HEK293 (cell line): ENCODE results near the gene ZNF223.

Source experiments
- ELK4 ChIP-seq: IDR thresholded peaks from 2 replicates; pipeline ENCODE4 v1.6.1; 2011; ENCODE audit warnings: mild to moderate bottlenecking, low read depth, low read length, borderline replicate concordance
- GLI2 ChIP-seq: fragments of 450-650 bp; formaldehyde crosslinking; IDR thresholded peaks from 2 replicates; pipeline ENCODE4; 2017; ENCODE audit warnings: missing biosample characterization, missing genetic modification characterization, low read depth, borderline replicate concordance
- GLI4 ChIP-seq: fragments of 450-650 bp; formaldehyde crosslinking; IDR thresholded peaks from 2 replicates; pipeline ENCODE4 v1.5.1; 2016; ENCODE audit warnings: missing biosample characterization, missing genetic modification characterization
- SALL2 ChIP-seq: fragments of 450-650 bp; formaldehyde crosslinking; IDR thresholded peaks from 2 replicates; pipeline ENCODE4 v1.5.0; 2017; ENCODE audit warnings: missing biosample characterization, mild to moderate bottlenecking, missing genetic modification characterization, borderline replicate concordance
- SCRT1 ChIP-seq: fragments of 450-650 bp; formaldehyde crosslinking; IDR thresholded peaks from 2 replicates; pipeline ENCODE4 v1.5.1; 2016; ENCODE audit warnings: missing biosample characterization, missing genetic modification characterization, borderline replicate concordance
- SP3 ChIP-seq: fragments of 450-650 bp; formaldehyde crosslinking; IDR thresholded peaks from 2 replicates; pipeline ENCODE4 v1.5.1; 2016; ENCODE audit warnings: missing biosample characterization, missing genetic modification characterization
- TCF7L2 ChIP-seq: IDR thresholded peaks from 2 replicates; pipeline ENCODE4 v1.6.1; 2011; ENCODE audit warnings: low read depth, mild to moderate bottlenecking, inconsistent platforms, low read length, moderate library complexity, borderline replicate concordance
- ZNF155 ChIP-seq: fragments of 450-650 bp; formaldehyde crosslinking; IDR thresholded peaks from 2 replicates; pipeline ENCODE4 v1.5.1; 2016; ENCODE audit warnings: missing biosample characterization, missing genetic modification characterization
- ZNF174 ChIP-seq: fragments of 450-650 bp; formaldehyde crosslinking; IDR thresholded peaks from 2 replicates; pipeline ENCODE4 v1.5.0; 2017; ENCODE audit warnings: missing biosample characterization, mild to moderate bottlenecking, missing genetic modification characterization
- ZNF2 ChIP-seq: fragments of 450-650 bp; formaldehyde crosslinking; IDR thresholded peaks from 2 replicates; pipeline ENCODE4 v1.5.1; 2016; ENCODE audit warnings: missing biosample characterization, missing genetic modification characterization
- ZNF239 ChIP-seq: fragments of 450-650 bp; formaldehyde crosslinking; IDR thresholded peaks from 2 replicates; pipeline ENCODE4 v1.5.1; 2016; ENCODE audit warnings: missing biosample characterization, missing genetic modification characterization
- ZNF248 ChIP-seq: fragments of 450-650 bp; formaldehyde crosslinking; IDR thresholded peaks from 2 replicates; pipeline ENCODE4 v1.5.1; 2017; ENCODE audit warnings: missing biosample characterization, missing genetic modification characterization
- ZNF350 ChIP-seq: fragments of 450-650 bp; formaldehyde crosslinking; IDR thresholded peaks from 2 replicates; pipeline ENCODE4 v1.5.0; 2017; ENCODE audit warnings: missing biosample characterization, mild to moderate bottlenecking, missing genetic modification characterization
- ZNF362 ChIP-seq: fragments of 450-650 bp; formaldehyde crosslinking; IDR thresholded peaks from 2 replicates; pipeline ENCODE4 v1.5.1; 2016; ENCODE audit warnings: missing biosample characterization, missing genetic modification characterization
- ZNF426 ChIP-seq: fragments of 450-650 bp; formaldehyde crosslinking; IDR thresholded peaks from 2 replicates; pipeline ENCODE4 v1.5.1; 2017; ENCODE audit warnings: missing biosample characterization, missing genetic modification characterization, mild to moderate bottlenecking, inconsistent platforms, moderate library complexity
- ZNF433 ChIP-seq: fragments of 450-650 bp; formaldehyde crosslinking; IDR thresholded peaks from 2 replicates; pipeline ENCODE4 v1.5.1; 2016; ENCODE audit warnings: missing biosample characterization, missing genetic modification characterization, low read depth
- ZNF48 ChIP-seq: fragments of 450-650 bp; formaldehyde crosslinking; IDR thresholded peaks from 2 replicates; pipeline ENCODE4 v1.5.1; 2016; ENCODE audit warnings: missing biosample characterization, missing genetic modification characterization
- ZNF561 ChIP-seq: fragments of 450-650 bp; IDR thresholded peaks from 2 replicates; pipeline ENCODE4 v1.5.1; 2018; ENCODE audit warnings: missing biosample characterization, missing genetic modification characterization, borderline replicate concordance
- ZNF629 ChIP-seq: fragments of 450-650 bp; formaldehyde crosslinking; IDR thresholded peaks from 2 replicates; pipeline ENCODE4 v1.5.1; 2017; ENCODE audit warnings: missing biosample characterization, missing genetic modification characterization
- ZNF677 ChIP-seq: fragments of 450-650 bp; IDR thresholded peaks from 2 replicates; pipeline ENCODE4 v1.5.0; 2018; ENCODE audit warnings: missing biosample characterization, mild to moderate bottlenecking, missing genetic modification characterization, moderate library complexity
- ZNF707 ChIP-seq: fragments of 450-650 bp; formaldehyde crosslinking; IDR thresholded peaks from 2 replicates; pipeline ENCODE4 v1.5.1; 2016; ENCODE audit warnings: missing biosample characterization, missing genetic modification characterization
- ZNF747 ChIP-seq: fragments of 450-650 bp; formaldehyde crosslinking; IDR thresholded peaks from 2 replicates; pipeline ENCODE4 v1.5.1; 2016; ENCODE audit warnings: missing biosample characterization, missing genetic modification characterization
- ZNF76 ChIP-seq: fragments of 450-650 bp; formaldehyde crosslinking; IDR thresholded peaks from 2 replicates; pipeline ENCODE4; 2016; ENCODE audit warnings: low read depth, missing biosample characterization, missing genetic modification characterization, borderline replicate concordance
- ZNF791 ChIP-seq: fragments of 450-650 bp; formaldehyde crosslinking; IDR thresholded peaks from 2 replicates; pipeline ENCODE4 v1.5.1; 2016; ENCODE audit warnings: missing biosample characterization, missing genetic modification characterization
- TF ChIP-seq, protein P1 (sequence below): fragments of 450-650 bp; formaldehyde crosslinking; conservative IDR thresholded peaks from 2 replicates; pipeline ENCODE4 v1.5.1; 2016; ENCODE audit warnings: low read depth, missing biosample characterization, missing genetic modification characterization
- TF ChIP-seq, protein P2 (sequence below): fragments of 450-650 bp; formaldehyde crosslinking; IDR thresholded peaks from 2 replicates; pipeline ENCODE4 v1.5.1; 2016; ENCODE audit warnings: missing biosample characterization, missing genetic modification characterization
- TF ChIP-seq, protein P3 (sequence below): fragments of 450-650 bp; formaldehyde crosslinking; IDR thresholded peaks from 2 replicates; pipeline ENCODE4 v1.5.1; 2016; ENCODE audit warnings: missing biosample characterization, missing genetic modification characterization, low read depth
- TF ChIP-seq, protein P4 (sequence below): fragments of 450-650 bp; formaldehyde crosslinking; IDR thresholded peaks from 2 replicates; pipeline ENCODE4 v1.5.1; 2016; ENCODE audit warnings: missing biosample characterization, missing genetic modification characterization

The ZNF223 gene

DNA sequence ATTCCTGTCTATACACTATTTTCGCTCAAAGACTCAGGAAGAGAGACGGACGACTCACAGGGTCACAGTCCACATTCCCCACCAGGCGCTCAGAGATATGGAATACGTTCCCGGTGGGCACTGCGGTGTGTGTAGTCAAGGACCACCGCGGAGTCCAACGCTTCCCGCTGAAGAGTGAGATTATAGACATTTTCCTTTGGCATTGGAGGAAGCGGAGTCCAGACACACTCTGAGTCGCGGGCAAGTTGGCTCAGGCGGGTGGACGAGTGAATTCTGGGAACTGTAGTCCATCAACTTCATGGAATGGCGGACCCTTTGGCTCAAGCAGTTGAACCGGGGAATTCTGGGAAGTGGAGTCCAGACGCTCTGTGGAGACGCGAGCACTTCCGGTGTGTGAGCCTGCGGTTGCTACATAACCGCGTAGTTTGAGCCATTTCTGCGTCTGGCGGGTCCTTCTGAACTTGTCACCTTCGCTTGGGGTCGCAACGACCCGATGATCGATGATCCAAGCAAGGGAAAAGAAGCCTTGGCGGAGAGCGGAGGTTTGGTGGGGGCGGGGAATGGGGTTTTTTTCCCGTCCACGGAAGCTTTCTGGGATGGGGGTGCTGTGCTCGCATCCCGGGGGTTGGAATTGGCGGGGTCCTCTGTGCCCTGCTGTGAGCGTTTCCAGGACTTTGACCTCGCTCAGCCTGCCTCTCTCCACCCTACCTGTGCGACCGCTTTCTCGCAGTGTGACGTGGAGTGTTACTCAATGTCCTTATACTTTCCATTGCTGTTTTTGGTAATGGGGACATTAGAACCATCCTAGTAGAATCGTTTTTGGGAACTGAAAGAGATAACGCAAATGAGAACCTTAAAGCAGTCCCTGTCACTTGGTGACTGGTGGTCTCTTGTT, 49.0 kb upstream of the ZNF223 start, which contains the start of gene ZNF230 (continued):
- peak; percentile 54; the same call in 1 of the 2 replicates for TF ChIP-seq ZNF791 (tag by site-specific recombination)
- no peak for TF ChIP-seq ELK4
- TF ChIP-seq ZNF677 (tag by site-specific recombination), result no peak
- no peak for TF ChIP-seq SCRT1 (tag by site-specific recombination)
- TF ChIP-seq, protein P1, sequence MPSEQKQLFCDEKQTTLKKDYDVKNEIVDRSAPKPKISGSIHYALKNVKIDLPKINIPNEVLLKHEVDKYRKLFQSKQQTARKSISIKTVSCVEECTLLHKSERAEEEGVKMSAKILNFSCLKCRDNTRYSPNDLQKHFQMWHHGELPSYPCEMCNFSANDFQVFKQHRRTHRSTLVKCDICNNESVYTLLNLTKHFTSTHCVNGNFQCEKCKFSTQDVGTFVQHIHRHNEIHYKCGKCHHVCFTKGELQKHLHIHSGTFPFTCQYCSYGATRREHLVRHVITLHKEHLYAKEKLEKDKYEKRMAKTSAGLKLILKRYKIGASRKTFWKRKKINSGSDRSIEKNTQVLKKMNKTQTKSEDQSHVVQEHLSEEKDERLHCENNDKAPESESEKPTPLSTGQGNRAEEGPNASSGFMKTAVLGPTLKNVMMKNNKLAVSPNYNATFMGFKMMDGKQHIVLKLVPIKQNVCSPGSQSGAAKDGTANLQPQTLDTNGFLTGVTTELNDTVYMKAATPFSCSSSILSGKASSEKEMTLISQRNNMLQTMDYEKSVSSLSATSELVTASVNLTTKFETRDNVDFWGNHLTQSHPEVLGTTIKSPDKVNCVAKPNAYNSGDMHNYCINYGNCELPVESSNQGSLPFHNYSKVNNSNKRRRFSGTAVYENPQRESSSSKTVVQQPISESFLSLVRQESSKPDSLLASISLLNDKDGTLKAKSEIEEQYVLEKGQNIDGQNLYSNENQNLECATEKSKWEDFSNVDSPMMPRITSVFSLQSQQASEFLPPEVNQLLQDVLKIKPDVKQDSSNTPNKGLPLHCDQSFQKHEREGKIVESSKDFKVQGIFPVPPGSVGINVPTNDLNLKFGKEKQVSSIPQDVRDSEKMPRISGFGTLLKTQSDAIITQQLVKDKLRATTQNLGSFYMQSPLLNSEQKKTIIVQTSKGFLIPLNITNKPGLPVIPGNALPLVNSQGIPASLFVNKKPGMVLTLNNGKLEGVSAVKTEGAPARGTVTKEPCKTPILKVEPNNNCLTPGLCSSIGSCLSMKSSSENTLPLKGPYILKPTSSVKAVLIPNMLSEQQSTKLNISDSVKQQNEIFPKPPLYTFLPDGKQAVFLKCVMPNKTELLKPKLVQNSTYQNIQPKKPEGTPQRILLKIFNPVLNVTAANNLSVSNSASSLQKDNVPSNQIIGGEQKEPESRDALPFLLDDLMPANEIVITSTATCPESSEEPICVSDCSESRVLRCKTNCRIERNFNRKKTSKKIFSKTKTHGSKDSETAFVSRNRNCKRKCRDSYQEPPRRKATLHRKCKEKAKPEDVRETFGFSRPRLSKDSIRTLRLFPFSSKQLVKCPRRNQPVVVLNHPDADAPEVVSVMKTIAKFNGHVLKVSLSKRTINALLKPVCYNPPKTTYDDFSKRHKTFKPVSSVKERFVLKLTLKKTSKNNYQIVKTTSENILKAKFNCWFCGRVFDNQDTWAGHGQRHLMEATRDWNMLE, result peak; percentile 92
- no peak; the same call in 1 of the 2 replicates for TF ChIP-seq ZNF561
- TF ChIP-seq ZNF48, result no peak
- TF ChIP-seq ZNF239 (tag by site-specific recombination), result no peak
- peak; percentile 100 for TF ChIP-seq ZNF76 (tag by site-specific recombination)
- peak; percentile 90 for TF ChIP-seq ZNF629 (tag by site-specific recombination)
- TF ChIP-seq ZNF362 (tag by site-specific recombination), result peak; percentile 94
- TF ChIP-seq ZNF350 (tag by site-specific recombination), result no peak
- TF ChIP-seq GLI2 (tag by site-specific recombination), result no peak
- no peak for TF ChIP-seq GLI4
- TF ChIP-seq, protein P2, sequence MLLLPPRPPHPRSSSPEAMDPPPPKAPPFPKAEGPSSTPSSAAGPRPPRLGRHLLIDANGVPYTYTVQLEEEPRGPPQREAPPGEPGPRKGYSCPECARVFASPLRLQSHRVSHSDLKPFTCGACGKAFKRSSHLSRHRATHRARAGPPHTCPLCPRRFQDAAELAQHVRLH (tag by site-specific recombination), result peak; percentile 92
- no peak for TF ChIP-seq TCF7L2
- TF ChIP-seq ZNF2, result peak; percentile 70
- TF ChIP-seq ZNF248 (tag by site-specific recombination), result no peak
- no peak for TF ChIP-seq ZNF707 (tag by site-specific recombination)
- TF ChIP-seq ZNF174, result no peak
- TF ChIP-seq, protein P3, sequence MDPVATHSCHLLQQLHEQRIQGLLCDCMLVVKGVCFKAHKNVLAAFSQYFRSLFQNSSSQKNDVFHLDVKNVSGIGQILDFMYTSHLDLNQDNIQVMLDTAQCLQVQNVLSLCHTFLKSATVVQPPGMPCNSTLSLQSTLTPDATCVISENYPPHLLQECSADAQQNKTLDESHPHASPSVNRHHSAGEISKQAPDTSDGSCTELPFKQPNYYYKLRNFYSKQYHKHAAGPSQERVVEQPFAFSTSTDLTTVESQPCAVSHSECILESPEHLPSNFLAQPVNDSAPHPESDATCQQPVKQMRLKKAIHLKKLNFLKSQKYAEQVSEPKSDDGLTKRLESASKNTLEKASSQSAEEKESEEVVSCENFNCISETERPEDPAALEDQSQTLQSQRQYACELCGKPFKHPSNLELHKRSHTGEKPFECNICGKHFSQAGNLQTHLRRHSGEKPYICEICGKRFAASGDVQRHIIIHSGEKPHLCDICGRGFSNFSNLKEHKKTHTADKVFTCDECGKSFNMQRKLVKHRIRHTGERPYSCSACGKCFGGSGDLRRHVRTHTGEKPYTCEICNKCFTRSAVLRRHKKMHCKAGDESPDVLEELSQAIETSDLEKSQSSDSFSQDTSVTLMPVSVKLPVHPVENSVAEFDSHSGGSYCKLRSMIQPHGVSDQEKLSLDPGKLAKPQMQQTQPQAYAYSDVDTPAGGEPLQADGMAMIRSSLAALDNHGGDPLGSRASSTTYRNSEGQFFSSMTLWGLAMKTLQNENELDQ (tag by site-specific recombination), result no peak
- TF ChIP-seq ZNF433 (tag by site-specific recombination), result no peak
- TF ChIP-seq SP3 (tag by site-specific recombination), result peak; percentile 89
- TF ChIP-seq ZNF155, result no peak
- no peak for TF ChIP-seq ZNF747 (tag by site-specific recombination)
- TF ChIP-seq, protein P4, sequence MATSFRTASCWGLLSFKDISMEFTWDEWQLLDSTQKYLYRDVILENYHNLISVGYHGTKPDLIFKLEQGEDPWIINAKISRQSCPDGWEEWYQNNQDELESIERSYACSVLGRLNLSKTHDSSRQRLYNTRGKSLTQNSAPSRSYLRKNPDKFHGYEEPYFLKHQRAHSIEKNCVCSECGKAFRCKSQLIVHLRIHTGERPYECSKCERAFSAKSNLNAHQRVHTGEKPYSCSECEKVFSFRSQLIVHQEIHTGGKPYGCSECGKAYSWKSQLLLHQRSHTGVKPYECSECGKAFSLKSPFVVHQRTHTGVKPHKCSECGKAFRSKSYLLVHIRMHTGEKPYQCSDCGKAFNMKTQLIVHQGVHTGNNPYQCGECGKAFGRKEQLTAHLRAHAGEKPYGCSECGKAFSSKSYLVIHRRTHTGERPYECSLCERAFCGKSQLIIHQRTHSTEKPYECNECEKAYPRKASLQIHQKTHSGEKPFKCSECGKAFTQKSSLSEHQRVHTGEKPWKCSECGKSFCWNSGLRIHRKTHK (tag by site-specific recombination), result no peak
- no peak for TF ChIP-seq ZNF426 (tag by site-specific recombination)
- TF ChIP-seq SALL2 (tag by site-specific recombination), result no peak
